ENCODE results near the gene ANKRD1. TPM values are rescaled to one million over a fixed set of nuclear protein-coding genes. Genes with fewer than 3 reads are reported as not detected.
A peak's percentile ranks its signal among the peaks of the same experiment; 100 is the strongest.

The ANKRD1 gene
- total and polyA plus RNA-seq, 2 donors (not counting 3 experiments of a cell fraction or from before 2014, with no cell fraction given), result 593 to 664 TPM

DNA sequence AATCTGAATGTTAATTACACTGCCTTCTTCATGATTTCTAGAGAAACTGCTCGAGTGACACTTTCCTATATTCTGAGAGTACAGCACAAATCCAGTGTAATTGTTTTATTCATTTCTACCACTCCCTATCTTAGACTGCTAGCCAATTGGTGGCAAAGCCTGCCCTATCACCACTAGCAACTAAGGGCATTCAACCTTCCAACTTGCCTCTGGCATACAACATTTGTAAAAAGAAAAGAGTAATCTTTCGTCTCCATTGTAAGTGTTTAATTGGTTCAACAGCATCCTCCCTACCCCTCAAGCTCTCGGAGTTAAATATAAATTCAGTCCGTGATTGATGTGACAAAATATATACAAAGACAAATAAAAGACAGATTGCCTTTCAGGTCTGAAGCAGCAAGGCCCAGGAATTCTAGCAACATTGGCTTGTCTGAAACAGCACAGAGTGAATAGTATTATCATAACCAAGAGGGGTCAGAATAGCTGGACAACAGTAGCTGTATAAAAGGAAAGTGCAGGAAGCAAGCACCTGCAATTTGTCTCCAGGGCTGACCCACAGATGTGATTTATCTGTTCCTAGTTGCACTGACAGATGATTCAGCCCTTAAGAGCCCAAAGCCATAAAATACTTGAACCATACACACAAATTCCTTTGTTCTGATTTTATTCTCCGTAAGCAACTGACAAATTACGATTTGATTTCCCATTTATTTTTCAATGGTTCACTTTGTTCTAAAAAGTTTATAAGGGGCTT, 47.6 kb upstream of the ANKRD1 start:
- intact Hi-C loops (cut with micrococcal nuclease) (loop anchor here (2.0 kb wide), 1 partner anchor 48 kb away; the partner anchor contains the start of gene ANKRD1), dilution Hi-C loops (cut with MboI; ENCODE audit: extremely low pct_ligation_motif_present, low sequenced_read_pairs) (no loop called here)
- CTCF ChIA-PET, result interaction anchor here (1.0 to 3.4 kb wide), 9 partner anchors 8 to 282 kb away, joined by 4 to 44 read pairs (median 5); no protein-coding TSS in a partner anchor
- Histone ChIP-seq H4K20me1 (replicated peaks; ENCODE audit: control insufficient read depth, extremely low read depth, insufficient read depth, low read length) (no peaks in the 10 kb centered on the region), H3K4me1 (ENCODE audit: control insufficient read depth, extremely low read depth, insufficient read depth, low read length) (peaks cover 8% of the 10 kb centered on the region), H3K9ac (replicated peaks; ENCODE audit: extremely low read depth, insufficient read depth, low read length) (no peak overlapping the region), H3K36me3 (ENCODE audit: control insufficient read depth in 2 of 2, extremely low read depth in 1 of 2, insufficient read depth in 2 of 2, low read length in 2 of 2) (no peaks in the 10 kb centered on the region), H3K79me2 (ENCODE audit: control insufficient read depth, insufficient read depth, low read length) (no peaks in the 10 kb centered on the region), H3K9me1 (replicated peaks; ENCODE audit: control insufficient read depth, extremely low read depth, insufficient read depth, low read length) (no peaks in the 10 kb centered on the region), H3K4me3 (replicated peaks in 1 of 3; ENCODE audit: insufficient read depth in 1 of 3, low read depth in 1 of 3, low read length in 3 of 3) (no peak overlapping the region), H3K4me2 (ENCODE audit: insufficient read depth, low read length) (peak overlapping the region; percentile 23), H3K9me3 (replicated peaks; ENCODE audit: control insufficient read depth, insufficient read depth, low read length) (no peaks in the 10 kb centered on the region), H2AFZ (ENCODE audit: low read depth, low read length) (no peak overlapping the region), H3K27ac (ENCODE audit: insufficient read depth, low read depth, low read length) (no peak overlapping the region), H3K27me3 (ENCODE audit: control insufficient read depth in 2 of 2, insufficient read depth in 2 of 2, low read length in 2 of 2) (no peaks in the 10 kb centered on the region)
- TF ChIP-seq, protein P1, sequence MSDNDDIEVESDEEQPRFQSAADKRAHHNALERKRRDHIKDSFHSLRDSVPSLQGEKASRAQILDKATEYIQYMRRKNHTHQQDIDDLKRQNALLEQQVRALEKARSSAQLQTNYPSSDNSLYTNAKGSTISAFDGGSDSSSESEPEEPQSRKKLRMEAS (IDR thresholded peaks at IDR 0.05; ENCODE audit: insufficient read depth, insufficient read length), result no peak
- TF ChIP-seq FOS (IDR thresholded peaks at IDR 0.05; ENCODE audit: borderline replicate concordance, insufficient read depth, low read length) (no peak), EZH2 (IDR thresholded peaks at IDR 0.05; ENCODE audit: borderline replicate concordance, low read depth, low read length, severe bottlenecking) (no peak), MYC (IDR thresholded peaks at IDR 0.05; ENCODE audit: low read depth, low read length) (no peak)
- BruUV-seq (replicated peaks), result no TSS peak
- POLR2A ChIA-PET, result interaction anchor here (1.3 kb wide), 1 partner anchor 52 kb away, joined by 7 read pairs; no protein-coding TSS in a partner anchor
- DNase-seq (ENCODE audit: low read depth, low spot score) (peak; percentile 38), FAIRE-seq (no peak)

DNA sequence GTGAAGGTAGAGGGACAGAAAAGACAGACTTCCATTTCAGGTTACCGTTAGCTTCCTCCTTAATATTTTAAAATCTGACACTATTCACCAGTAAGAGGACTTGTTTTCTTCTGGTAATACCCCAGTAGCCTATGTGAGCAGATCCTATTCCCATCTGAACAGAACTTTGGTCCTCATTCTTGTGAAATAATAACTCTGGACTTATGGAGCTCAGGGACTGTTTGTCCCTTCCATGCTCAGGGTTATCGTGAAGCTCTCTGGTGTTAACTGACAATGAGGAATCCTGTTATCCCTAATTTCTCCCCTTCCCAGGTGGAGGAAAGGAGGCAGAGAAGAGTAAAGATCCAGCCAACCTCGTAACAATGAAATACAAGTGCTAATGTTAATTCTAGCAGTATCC, 47.0 kb upstream of the ANKRD1 start:
- no peaks in the 10 kb centered on the region for H3K36me3 ChIP-seq (ENCODE audit: control insufficient read depth in 2 of 2, extremely low read depth in 1 of 2, insufficient read depth in 2 of 2, low read length in 2 of 2)
- ChIA-PET POLR2A (interaction anchor here (1.3 kb wide), 1 partner anchor 51 kb away, joined by 7 read pairs; no protein-coding TSS in a partner anchor), CTCF (interaction anchor here (1.3 to 3.4 kb wide), 3 partner anchors 50 to 283 kb away, joined by 4 to 44 read pairs (median 11); no protein-coding TSS in a partner anchor)
- dilution Hi-C loops (cut with MboI; ENCODE audit: extremely low pct_ligation_motif_present, low sequenced_read_pairs), result no loop called here
- peaks cover 8% of the 10 kb centered on the region for H3K4me1 ChIP-seq (ENCODE audit: control insufficient read depth, extremely low read depth, insufficient read depth, low read length)
- no peaks in the 10 kb centered on the region for H3K27me3 ChIP-seq (ENCODE audit: control insufficient read depth in 2 of 2, insufficient read depth in 2 of 2, low read length in 2 of 2)
- H4K20me1 ChIP-seq (replicated peaks; ENCODE audit: control insufficient read depth, extremely low read depth, insufficient read depth, low read length), result no peaks in the 10 kb centered on the region
- intact Hi-C loops (cut with micrococcal nuclease), result loop anchor here (2.0 kb wide), 1 partner anchor 47 kb away; the partner anchor contains the start of gene ANKRD1
- H3K4me3 ChIP-seq (replicated peaks in 1 of 3; ENCODE audit: insufficient read depth in 1 of 3, low read depth in 1 of 3, low read length in 3 of 3), result no peak overlapping the region
- no peaks in the 10 kb centered on the region for H3K79me2 ChIP-seq (ENCODE audit: control insufficient read depth, insufficient read depth, low read length)
- no peak overlapping the region for H3K4me2 ChIP-seq (ENCODE audit: insufficient read depth, low read length)
- H3K9me1 ChIP-seq (replicated peaks; ENCODE audit: control insufficient read depth, extremely low read depth, insufficient read depth, low read length), result no peaks in the 10 kb centered on the region
- DNase-seq (ENCODE audit: low read depth, low spot score) (no peak), FAIRE-seq (no peak)
- no peak for TF ChIP-seq MYC (IDR thresholded peaks at IDR 0.05; ENCODE audit: low read depth, low read length)
- no peak for TF ChIP-seq GATA2 (IDR thresholded peaks at IDR 0.05; ENCODE audit: insufficient read depth, insufficient read length, low read depth, low read length)
- TF ChIP-seq, protein P2, sequence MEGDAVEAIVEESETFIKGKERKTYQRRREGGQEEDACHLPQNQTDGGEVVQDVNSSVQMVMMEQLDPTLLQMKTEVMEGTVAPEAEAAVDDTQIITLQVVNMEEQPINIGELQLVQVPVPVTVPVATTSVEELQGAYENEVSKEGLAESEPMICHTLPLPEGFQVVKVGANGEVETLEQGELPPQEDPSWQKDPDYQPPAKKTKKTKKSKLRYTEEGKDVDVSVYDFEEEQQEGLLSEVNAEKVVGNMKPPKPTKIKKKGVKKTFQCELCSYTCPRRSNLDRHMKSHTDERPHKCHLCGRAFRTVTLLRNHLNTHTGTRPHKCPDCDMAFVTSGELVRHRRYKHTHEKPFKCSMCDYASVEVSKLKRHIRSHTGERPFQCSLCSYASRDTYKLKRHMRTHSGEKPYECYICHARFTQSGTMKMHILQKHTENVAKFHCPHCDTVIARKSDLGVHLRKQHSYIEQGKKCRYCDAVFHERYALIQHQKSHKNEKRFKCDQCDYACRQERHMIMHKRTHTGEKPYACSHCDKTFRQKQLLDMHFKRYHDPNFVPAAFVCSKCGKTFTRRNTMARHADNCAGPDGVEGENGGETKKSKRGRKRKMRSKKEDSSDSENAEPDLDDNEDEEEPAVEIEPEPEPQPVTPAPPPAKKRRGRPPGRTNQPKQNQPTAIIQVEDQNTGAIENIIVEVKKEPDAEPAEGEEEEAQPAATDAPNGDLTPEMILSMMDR (IDR thresholded peaks at IDR 0.05; ENCODE audit: extremely low read depth in 1 of 2, insufficient read depth in 1 of 2, low read depth in 1 of 2, low read length in 2 of 2), result no peak
- no peak for TF ChIP-seq FOS (IDR thresholded peaks at IDR 0.05; ENCODE audit: borderline replicate concordance, insufficient read depth, low read length)
- no peak for TF ChIP-seq POLR2A (IDR thresholded peaks at IDR 0.05; ENCODE audit: low read depth, low read length)
- no peak for TF ChIP-seq POLR2AphosphoS5 (IDR thresholded peaks at IDR 0.05; ENCODE audit: insufficient read depth, low read depth, low read length)
- TF ChIP-seq JUN (IDR thresholded peaks at IDR 0.05; ENCODE audit: borderline replicate concordance, insufficient read depth, insufficient read length, low read depth), result no peak
- TF ChIP-seq EZH2 (IDR thresholded peaks at IDR 0.05; ENCODE audit: borderline replicate concordance, low read depth, low read length, severe bottlenecking), result no peak
- TF ChIP-seq, protein P1 (IDR thresholded peaks at IDR 0.05; ENCODE audit: insufficient read depth, insufficient read length), result no peak
- no peaks in the 10 kb centered on the region for H3K9me3 ChIP-seq (replicated peaks; ENCODE audit: control insufficient read depth, insufficient read depth, low read length)
- H3K9ac ChIP-seq (replicated peaks; ENCODE audit: extremely low read depth, insufficient read depth, low read length), result no peak overlapping the region
- BruUV-seq (replicated peaks), result no TSS peak
- H2AFZ ChIP-seq (ENCODE audit: low read depth, low read length), result no peak overlapping the region
- H3K27ac ChIP-seq (ENCODE audit: insufficient read depth, low read depth, low read length), result no peak overlapping the region
